ENCODE data around the gene MADD.

The MADD gene

GRCh38 chr11:47342036-47342803, 72.3 kb downstream of the MADD start:
- no peak for DNase-seq

GRCh38 chr11:47342854-47343253, 72.9 kb downstream of the MADD start:
- no peak for DNase-seq

- no peak for DNase-seq
These were observed 76.1 kb downstream of the MADD start for GRCh38 chr11:47345890-47346563.

- DNase-seq = no peak
These were observed 77.2 kb downstream of the MADD start for GRCh38 chr11:47347137-47347536.

- no peak for DNase-seq
These were observed 78.3 kb downstream of the MADD start for GRCh38 chr11:47348131-47348802.

- DNase-seq = no peak
These were observed 78.9 kb downstream of the MADD start for GRCh38 chr11:47348859-47349258.

- DNase-seq = no peak
These were observed 79.7 kb downstream of the MADD start for GRCh38 chr11:47349521-47350095.

- no peak for DNase-seq
These were observed 80.4 kb downstream of the MADD start for GRCh38 chr11:47350315-47350714.

GRCh38 chr11:47351156-47352126, 81.5 kb downstream of the MADD start:
- no peak for DNase-seq

GRCh38 chr11:47352556-47352955, 82.6 kb downstream of the MADD start, which contains the start of gene MYBPC3:
TSS of gene MYBPC3 (minus strand) at chr11:47352702. CDS start at chr11:47352647, 55 bp downstream.
- no peak for DNase-seq

GRCh38 chr11:47353978-47354774, 84.2 kb downstream of the MADD start:
- DNase-seq = no peak

- no peak for DNase-seq
These were observed 85.0 kb downstream of the MADD start for GRCh38 chr11:47354913-47355282.

GRCh38 chr11:47355283-47356128, 85.6 kb downstream of the MADD start:
- DNase-seq = no peak

- no peak for DNase-seq
These were observed 86.4 kb downstream of the MADD start for GRCh38 chr11:47356129-47356997.

- no peak for DNase-seq
These were observed 87.0 kb downstream of the MADD start for GRCh38 chr11:47356998-47357329.

- no peak for DNase-seq
These were observed 88.2 kb downstream of the MADD start for GRCh38 chr11:47357985-47358730.

- DNase-seq = no peak
These were observed 88.8 kb downstream of the MADD start for GRCh38 chr11:47358731-47359051.

GRCh38 chr11:47359162-47359561, 89.2 kb downstream of the MADD start:
- DNase-seq = no peak

GRCh38 chr11:47359586-47359985, 89.7 kb downstream of the MADD start:
- DNase-seq = peak; percentile 46

Data from CD4-positive, alpha-beta T cell treated with Interleukin-15 for 1 hour (primary cell).